ENCODE data around the gene IFIT3. TPM values are rescaled to one million over a fixed set of nuclear protein-coding genes. Genes with fewer than 3 reads are reported as not detected.
A peak's percentile ranks its signal among the peaks of the same experiment; 100 is the strongest.
"Not testable (repeated sequence)": the region's sequence is repeated elsewhere in the genome, so short reads cannot be mapped to it uniquely, and the experiment has no call there.

Gene IFIT3
- 10 to 100 TPM; 72.6 to 74.5 TPM for total RNA-seq

- CTCF ChIA-PET, result interaction anchor here (1.0 kb wide), 1 partner anchor 86 kb away, joined by 3 read pairs; the partner anchor contains the start of gene IFIT5
Observed at GRCh38 chr10:89327803-89328441, at the start of gene IFIT3. Gene IFIT3, plus strand, starts transcription at chr10:89327997. Its CDS starts 77 bp downstream, at chr10:89328074.

GRCh38 chr10:89278034-89278535 is 49.7 kb upstream of the IFIT3 start:
- DNase-seq, result no peak
- H3K36me3 Mint-ChIP-seq (ENCODE audit: low read depth), result no peaks in the 10 kb centered on the region
- H3K9me3 Mint-ChIP-seq, result no peaks in the 10 kb centered on the region
- H3K27me3 Mint-ChIP-seq, result peaks cover 16% of the 10 kb centered on the region
- POLR2A ChIA-PET, result no interaction called here
- no peaks in the 10 kb centered on the region for H3K4me1 Mint-ChIP-seq
- CTCF ChIA-PET, result no interaction called here
- no peak overlapping the region for H3K4me3 Mint-ChIP-seq
- no peak overlapping the region for H3K27ac Mint-ChIP-seq

More at GRCh38 chr10:89327803-89328441, at the start of gene IFIT3:
- Mint-ChIP-seq H3K27ac (peak within 1 kb of the TSS; percentile 72), H3K9me3 (no peaks in the 10 kb centered on the region), H3K4me3 (peak within 1 kb of the TSS; percentile 81), H3K36me3 (ENCODE audit: low read depth) (peaks cover 50% of the 10 kb centered on the region), H3K4me1 (peaks cover 58% of the 10 kb centered on the region), H3K27me3 (peaks cover 13% of the 10 kb centered on the region)
- DNase-seq, result peak; percentile 32
- POLR2A ChIA-PET, result interaction anchor here (0.7 to 2.1 kb wide), 6 partner anchors 9 to 91 kb away, joined by 3 to 18 read pairs (median 6); partner anchors contain the start of genes IFIT1, IFIT2 and IFIT5

GRCh38 chr10:89278900-89279392 is 48.9 kb upstream of the IFIT3 start:
- Mint-ChIP-seq H3K4me1 (no peaks in the 10 kb centered on the region), H3K27me3 (peaks cover 14% of the 10 kb centered on the region), H3K4me3 (no peak overlapping the region), H3K36me3 (ENCODE audit: low read depth) (no peaks in the 10 kb centered on the region), H3K27ac (no peak overlapping the region), H3K9me3 (no peaks in the 10 kb centered on the region)
- DNase-seq, result no peak
- ChIA-PET CTCF (no interaction called here), POLR2A (no interaction called here)

GRCh38 chr10:89279421-89279869 is 48.4 kb upstream of the IFIT3 start:
- POLR2A ChIA-PET, result no interaction called here
- CTCF ChIA-PET, result no interaction called here
- Mint-ChIP-seq H3K4me1 (no peaks in the 10 kb centered on the region), H3K9me3 (no peaks in the 10 kb centered on the region), H3K27me3 (peaks cover 13% of the 10 kb centered on the region), H3K27ac (no peak overlapping the region), H3K4me3 (no peak overlapping the region), H3K36me3 (ENCODE audit: low read depth) (no peaks in the 10 kb centered on the region)
- DNase-seq, result no peak

GRCh38 chr10:89280508-89280907 is 47.3 kb upstream of the IFIT3 start:
- H3K4me3 Mint-ChIP-seq, result no peak overlapping the region
- H3K9me3 Mint-ChIP-seq, result no peaks in the 10 kb centered on the region
- ChIA-PET POLR2A (no interaction called here), CTCF (no interaction called here)
- no peak overlapping the region for H3K27ac Mint-ChIP-seq
- H3K27me3 Mint-ChIP-seq, result peaks cover 16% of the 10 kb centered on the region
- no peaks in the 10 kb centered on the region for H3K36me3 Mint-ChIP-seq (ENCODE audit: low read depth)
- no peak for DNase-seq
- no peaks in the 10 kb centered on the region for H3K4me1 Mint-ChIP-seq

- H3K4me3 Mint-ChIP-seq, result no peak overlapping the region
- CTCF ChIA-PET, result no interaction called here
- H3K27me3 Mint-ChIP-seq, result peaks cover 25% of the 10 kb centered on the region
- no peak overlapping the region for H3K27ac Mint-ChIP-seq
- no peaks in the 10 kb centered on the region for H3K9me3 Mint-ChIP-seq
- H3K36me3 Mint-ChIP-seq (ENCODE audit: low read depth), result no peaks in the 10 kb centered on the region
- H3K4me1 Mint-ChIP-seq, result no peaks in the 10 kb centered on the region
- POLR2A ChIA-PET, result no interaction called here
- DNase-seq, result no peak
Observed at GRCh38 chr10:89281606-89282395, 46.0 kb upstream of the IFIT3 start.

- H3K9me3 Mint-ChIP-seq, result no peaks in the 10 kb centered on the region
- CTCF ChIA-PET, result no interaction called here
- no peaks in the 10 kb centered on the region for H3K36me3 Mint-ChIP-seq (ENCODE audit: low read depth)
- H3K4me1 Mint-ChIP-seq, result no peaks in the 10 kb centered on the region
- DNase-seq, result no peak
- no peak overlapping the region for H3K27ac Mint-ChIP-seq
- H3K4me3 Mint-ChIP-seq, result no peak overlapping the region
- peaks cover 19% of the 10 kb centered on the region for H3K27me3 Mint-ChIP-seq
- POLR2A ChIA-PET, result no interaction called here
Observed at GRCh38 chr10:89283025-89283935, 44.5 kb upstream of the IFIT3 start.

- Mint-ChIP-seq H3K36me3 (ENCODE audit: low read depth) (no peaks in the 10 kb centered on the region), H3K27ac (no peak overlapping the region), H3K9me3 (no peaks in the 10 kb centered on the region), H3K27me3 (peaks cover 19% of the 10 kb centered on the region), H3K4me1 (no peaks in the 10 kb centered on the region), H3K4me3 (no peak overlapping the region)
- DNase-seq, result no peak
- ChIA-PET POLR2A (no interaction called here), CTCF (no interaction called here)
Observed at GRCh38 chr10:89283936-89284475, 43.8 kb upstream of the IFIT3 start.

- H3K4me1 Mint-ChIP-seq; H3K27ac Mint-ChIP-seq; H3K4me3 Mint-ChIP-seq; DNase-seq; POLR2A ChIA-PET; H3K36me3 Mint-ChIP-seq (ENCODE audit: low read depth); H3K9me3 Mint-ChIP-seq; CTCF ChIA-PET: not testable (repeated sequence)
- peaks cover 19% of the 10 kb centered on the region for H3K27me3 Mint-ChIP-seq
Observed at GRCh38 chr10:89284711-89285110, 43.1 kb upstream of the IFIT3 start.

- H3K27ac Mint-ChIP-seq; DNase-seq; CTCF ChIA-PET; H3K4me3 Mint-ChIP-seq; POLR2A ChIA-PET; H3K4me1 Mint-ChIP-seq; H3K9me3 Mint-ChIP-seq; H3K36me3 Mint-ChIP-seq (ENCODE audit: low read depth): not testable (repeated sequence)
- H3K27me3 Mint-ChIP-seq, result peaks cover 19% of the 10 kb centered on the region
Observed at GRCh38 chr10:89285303-89285702, 42.5 kb upstream of the IFIT3 start.

GRCh38 chr10:89294721-89295239 is 33.0 kb upstream of the IFIT3 start:
- DNase-seq, result no peak
- Mint-ChIP-seq H3K4me3 (no peak overlapping the region), H3K9me3 (peaks cover 7% of the 10 kb centered on the region), H3K27me3 (peaks cover 24% of the 10 kb centered on the region), H3K4me1 (peaks cover 21% of the 10 kb centered on the region), H3K27ac (no peak overlapping the region), H3K36me3 (ENCODE audit: low read depth) (peaks cover 5% of the 10 kb centered on the region)
- CTCF ChIA-PET, result no interaction called here
- POLR2A ChIA-PET, result no interaction called here

- no peak for DNase-seq
- Mint-ChIP-seq H3K4me1 (peaks cover 21% of the 10 kb centered on the region), H3K27me3 (peaks cover 27% of the 10 kb centered on the region), H3K36me3 (ENCODE audit: low read depth) (peaks cover 5% of the 10 kb centered on the region), H3K4me3 (no peak overlapping the region), H3K27ac (no peak overlapping the region), H3K9me3 (peaks cover 7% of the 10 kb centered on the region)
- CTCF ChIA-PET, result interaction anchor here (0.7 kb wide), 1 partner anchor 44 kb away, joined by 4 read pairs; the partner anchor contains the start of gene LIPA
- POLR2A ChIA-PET, result interaction anchor here (1.0 to 1.1 kb wide), 2 partner anchors 32 to 96 kb away, joined by 3 to 5 read pairs; partner anchors contain the start of genes IFIT1 and IFIT3
Observed at GRCh38 chr10:89295597-89295996, 32.2 kb upstream of the IFIT3 start.

Data from activated CD4-positive, alpha-beta memory T cell treated with anti-CD3 and anti-CD28 coated beads, Interleukin-2, amount 10 ng/mL, durations not matched to agents 7 days and 5 days (primary cell).